HEK293 (cell line): ENCODE results near the gene KLHL25.
"Not testable (repeated sequence)": the region's sequence is repeated elsewhere in the genome, so short reads cannot be mapped to it uniquely, and the experiment has no call there.

Experiments
- CTCF ChIA-PET: fragments of 350-600 bp; formaldehyde crosslinking; extraction: SDS; loops from one replicate; lab custom pipeline; 2021; ENCODE audit warnings: antibody characterized with exemption; lab: Yijun Ruan, JAX
- POLR2A ChIA-PET: fragments of 300-600 bp; formaldehyde crosslinking; extraction: SDS; loops from one replicate; lab custom pipeline; 2020; ENCODE audit warnings: antibody characterized with exemption, inconsistent platforms; lab: Yijun Ruan, JAX
- H3K27ac ChIP-seq: fragments of 200-500 bp; sonication (Bioruptor generic); 2 replicates; pipeline ENCODE4 v1.5.1; 2014; ENCODE audit warnings: low read depth, low read length, control low read depth, inconsistent platforms; ENCODE audit errors: extremely low read depth
- H3K36me3 ChIP-seq, 2 experiments: fragments of 200-500 bp in 1 of 2; sonication (Bioruptor generic) in 1 of 2; 1 replicate in 1 of 2; 2 replicates in 1 of 2; pipeline ENCODE4 v1.5.1; 2014 to 2017; ENCODE audit warnings: inconsistent platforms in 2 of 2, low read length in 2 of 2; ENCODE audit not compliant: control insufficient read depth in 2 of 2, insufficient read depth in 1 of 2
- H3K4me1 ChIP-seq: fragments of 200-500 bp; sonication (Bioruptor generic); 2 replicates; pipeline ENCODE4 v1.5.1; 2014; ENCODE audit warnings: mild to moderate bottlenecking, low read length, inconsistent platforms; ENCODE audit not compliant: control insufficient read depth, insufficient read depth
- H3K4me3 ChIP-seq: 2 replicates; pipeline ENCODE4 v1.5.1; 2011; ENCODE audit warnings: low read depth, mild to moderate bottlenecking, control low read depth, low read length, moderate library complexity
- H3K9me3 ChIP-seq: fragments of 200-500 bp; sonication (Bioruptor generic); 2 replicates; pipeline ENCODE4 v1.5.1; 2014; ENCODE audit warnings: low read depth, low read length, inconsistent platforms; ENCODE audit not compliant: control insufficient read depth, insufficient read depth
- FEZF1 ChIP-seq: fragments of 450-650 bp; formaldehyde crosslinking; IDR thresholded peaks from 2 replicates; pipeline ENCODE4 v1.5.1; 2016; ENCODE audit warnings: missing biosample characterization, missing genetic modification characterization
- MEIS1 ChIP-seq: sonication (generic); formaldehyde crosslinking; IDR thresholded peaks from 2 replicates; pipeline ENCODE4 v1.8.1; 2022; ENCODE audit warnings: missing genetic modification reagents, mild to moderate bottlenecking, borderline replicate concordance
- ZBTB1 ChIP-seq: fragments of 450-650 bp; formaldehyde crosslinking; IDR thresholded peaks from 2 replicates; pipeline ENCODE4 v1.5.1; 2016; ENCODE audit warnings: missing biosample characterization, missing genetic modification characterization
- ZBTB7A ChIP-seq: fragments of 450-650 bp; formaldehyde crosslinking; IDR thresholded peaks from 2 replicates; pipeline ENCODE4 v1.5.1; 2016; ENCODE audit warnings: low read depth, missing biosample characterization, missing genetic modification characterization
- ZBTB8A ChIP-seq: fragments of 450-650 bp; formaldehyde crosslinking; IDR thresholded peaks from 2 replicates; pipeline ENCODE4 v1.5.1; 2016; ENCODE audit warnings: missing biosample characterization, missing genetic modification characterization
- ZNF248 ChIP-seq: fragments of 450-650 bp; formaldehyde crosslinking; IDR thresholded peaks from 2 replicates; pipeline ENCODE4 v1.5.1; 2017; ENCODE audit warnings: missing biosample characterization, missing genetic modification characterization
- ZNF629 ChIP-seq: fragments of 450-650 bp; formaldehyde crosslinking; IDR thresholded peaks from 2 replicates; pipeline ENCODE4 v1.5.1; 2017; ENCODE audit warnings: missing biosample characterization, missing genetic modification characterization
- ZNF654 ChIP-seq: fragments of 450-650 bp; formaldehyde crosslinking; IDR thresholded peaks from 2 replicates; pipeline ENCODE4 v1.5.1; 2016; ENCODE audit warnings: low read depth, missing biosample characterization, missing genetic modification characterization
- ZNF658 ChIP-seq: fragments of 450-650 bp; formaldehyde crosslinking; IDR thresholded peaks from 2 replicates; pipeline ENCODE4; 2016; ENCODE audit warnings: missing biosample characterization, missing genetic modification characterization
- ZNF660 ChIP-seq: fragments of 450-650 bp; IDR thresholded peaks from 2 replicates; pipeline ENCODE4 v1.5.1; 2018; ENCODE audit warnings: missing biosample characterization, mild to moderate bottlenecking, missing genetic modification characterization
- TF ChIP-seq, protein P1 (sequence below): fragments of 450-650 bp; formaldehyde crosslinking; IDR thresholded peaks from 2 replicates; pipeline ENCODE4 v1.5.1; 2016; ENCODE audit warnings: missing biosample characterization, missing genetic modification characterization
- TF ChIP-seq, protein P2 (sequence below): fragments of 450-650 bp; formaldehyde crosslinking; IDR thresholded peaks from 2 replicates; pipeline ENCODE4 v1.5.1; 2017; ENCODE audit warnings: missing biosample characterization, missing genetic modification characterization
- TF ChIP-seq, protein P3 (sequence below): fragments of 450-650 bp; formaldehyde crosslinking; IDR thresholded peaks from 2 replicates; pipeline ENCODE4 v1.5.1; 2016; ENCODE audit warnings: missing biosample characterization, missing genetic modification characterization
- TF ChIP-seq, protein P4 (sequence below): fragments of 450-650 bp; formaldehyde crosslinking; IDR thresholded peaks from 2 replicates; pipeline ENCODE4 v1.5.1; 2016; ENCODE audit warnings: missing biosample characterization, missing genetic modification characterization

Gene KLHL25

DNA sequence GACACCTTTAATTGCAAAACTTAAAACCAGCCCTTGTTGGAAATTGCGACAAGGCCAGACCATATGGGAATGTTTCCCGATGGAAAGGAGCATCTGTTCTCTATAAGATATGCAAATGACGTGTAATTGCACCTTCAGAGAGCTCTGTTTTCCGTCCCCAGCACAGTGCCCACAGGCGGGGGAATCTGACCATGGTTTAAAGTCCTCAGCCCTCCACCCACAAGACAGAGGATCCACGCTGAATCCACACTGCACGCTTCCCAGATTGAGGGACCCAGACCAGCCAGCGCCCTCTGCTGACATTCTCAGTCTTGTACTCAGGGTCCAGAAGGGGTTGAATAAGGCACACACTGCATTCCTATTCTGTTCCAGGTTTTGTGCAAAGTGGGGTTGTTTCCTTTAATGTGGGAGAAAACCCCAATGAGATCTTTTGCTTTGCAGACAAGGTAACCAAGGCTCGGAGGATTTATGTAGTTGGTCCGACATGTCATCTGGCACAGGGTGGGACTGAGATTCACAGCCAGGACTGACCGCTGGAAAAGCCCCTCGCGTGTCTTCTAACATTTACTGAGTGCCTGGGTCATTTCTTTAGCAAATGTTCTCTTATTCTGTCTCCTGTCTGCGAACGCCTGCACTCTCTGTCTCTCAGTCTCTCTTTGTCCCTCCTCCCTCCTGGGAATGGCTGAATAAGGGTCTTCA is 36.8 kb upstream of the KLHL25 start:
- Histone ChIP-seq H3K36me3 (no peaks in the 10 kb centered on the region), H3K27ac (no peak overlapping the region), H3K4me1 (no peaks in the 10 kb centered on the region), H3K9me3 (no peaks in the 10 kb centered on the region), H3K4me3 (no peak overlapping the region)
- TF ChIP-seq, protein P1, sequence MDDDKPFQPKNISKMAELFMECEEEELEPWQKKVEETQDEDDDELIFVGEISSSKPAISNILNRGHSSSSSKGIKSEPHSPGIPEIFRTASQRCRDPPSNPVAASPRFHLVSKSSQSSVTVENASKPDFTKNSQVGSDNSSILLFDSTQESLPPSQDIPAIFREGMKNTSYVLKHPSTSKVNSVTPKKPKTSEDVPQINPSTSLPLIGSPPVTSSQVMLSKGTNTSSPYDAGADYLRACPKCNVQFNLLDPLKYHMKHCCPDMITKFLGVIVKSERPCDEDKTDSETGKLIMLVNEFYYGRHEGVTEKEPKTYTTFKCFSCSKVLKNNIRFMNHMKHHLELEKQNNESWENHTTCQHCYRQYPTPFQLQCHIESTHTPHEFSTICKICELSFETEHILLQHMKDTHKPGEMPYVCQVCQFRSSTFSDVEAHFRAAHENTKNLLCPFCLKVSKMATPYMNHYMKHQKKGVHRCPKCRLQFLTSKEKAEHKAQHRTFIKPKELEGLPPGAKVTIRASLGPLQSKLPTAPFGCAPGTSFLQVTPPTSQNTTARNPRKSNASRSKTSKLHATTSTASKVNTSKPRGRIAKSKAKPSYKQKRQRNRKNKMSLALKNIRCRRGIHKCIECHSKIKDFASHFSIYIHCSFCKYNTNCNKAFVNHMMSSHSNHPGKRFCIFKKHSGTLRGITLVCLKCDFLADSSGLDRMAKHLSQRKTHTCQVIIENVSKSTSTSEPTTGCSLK (tag by site-specific recombination), result no peak
- TF ChIP-seq, protein P2, sequence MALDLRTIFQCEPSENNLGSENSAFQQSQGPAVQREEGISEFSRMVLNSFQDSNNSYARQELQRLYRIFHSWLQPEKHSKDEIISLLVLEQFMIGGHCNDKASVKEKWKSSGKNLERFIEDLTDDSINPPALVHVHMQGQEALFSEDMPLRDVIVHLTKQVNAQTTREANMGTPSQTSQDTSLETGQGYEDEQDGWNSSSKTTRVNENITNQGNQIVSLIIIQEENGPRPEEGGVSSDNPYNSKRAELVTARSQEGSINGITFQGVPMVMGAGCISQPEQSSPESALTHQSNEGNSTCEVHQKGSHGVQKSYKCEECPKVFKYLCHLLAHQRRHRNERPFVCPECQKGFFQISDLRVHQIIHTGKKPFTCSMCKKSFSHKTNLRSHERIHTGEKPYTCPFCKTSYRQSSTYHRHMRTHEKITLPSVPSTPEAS (tag by site-specific recombination), result no peak
- TF ChIP-seq FEZF1 (tag by site-specific recombination) (no peak), ZBTB7A (tag by site-specific recombination) (no peak), ZNF660 (tag by site-specific recombination) (no peak), ZBTB8A (tag by site-specific recombination) (no peak), ZNF248 (tag by site-specific recombination) (no peak), ZNF658 (tag by site-specific recombination) (no peak), ZNF654 (tag by site-specific recombination) (peak; percentile 58), ZBTB1 (tag by site-specific recombination) (no peak), ZNF629 (tag by site-specific recombination) (no peak), MEIS1 (CRISPR knock-in tag) (no peak)
- TF ChIP-seq, protein P3, sequence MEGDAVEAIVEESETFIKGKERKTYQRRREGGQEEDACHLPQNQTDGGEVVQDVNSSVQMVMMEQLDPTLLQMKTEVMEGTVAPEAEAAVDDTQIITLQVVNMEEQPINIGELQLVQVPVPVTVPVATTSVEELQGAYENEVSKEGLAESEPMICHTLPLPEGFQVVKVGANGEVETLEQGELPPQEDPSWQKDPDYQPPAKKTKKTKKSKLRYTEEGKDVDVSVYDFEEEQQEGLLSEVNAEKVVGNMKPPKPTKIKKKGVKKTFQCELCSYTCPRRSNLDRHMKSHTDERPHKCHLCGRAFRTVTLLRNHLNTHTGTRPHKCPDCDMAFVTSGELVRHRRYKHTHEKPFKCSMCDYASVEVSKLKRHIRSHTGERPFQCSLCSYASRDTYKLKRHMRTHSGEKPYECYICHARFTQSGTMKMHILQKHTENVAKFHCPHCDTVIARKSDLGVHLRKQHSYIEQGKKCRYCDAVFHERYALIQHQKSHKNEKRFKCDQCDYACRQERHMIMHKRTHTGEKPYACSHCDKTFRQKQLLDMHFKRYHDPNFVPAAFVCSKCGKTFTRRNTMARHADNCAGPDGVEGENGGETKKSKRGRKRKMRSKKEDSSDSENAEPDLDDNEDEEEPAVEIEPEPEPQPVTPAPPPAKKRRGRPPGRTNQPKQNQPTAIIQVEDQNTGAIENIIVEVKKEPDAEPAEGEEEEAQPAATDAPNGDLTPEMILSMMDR (tag by site-specific recombination), result peak; percentile 59
- TF ChIP-seq, protein P4, sequence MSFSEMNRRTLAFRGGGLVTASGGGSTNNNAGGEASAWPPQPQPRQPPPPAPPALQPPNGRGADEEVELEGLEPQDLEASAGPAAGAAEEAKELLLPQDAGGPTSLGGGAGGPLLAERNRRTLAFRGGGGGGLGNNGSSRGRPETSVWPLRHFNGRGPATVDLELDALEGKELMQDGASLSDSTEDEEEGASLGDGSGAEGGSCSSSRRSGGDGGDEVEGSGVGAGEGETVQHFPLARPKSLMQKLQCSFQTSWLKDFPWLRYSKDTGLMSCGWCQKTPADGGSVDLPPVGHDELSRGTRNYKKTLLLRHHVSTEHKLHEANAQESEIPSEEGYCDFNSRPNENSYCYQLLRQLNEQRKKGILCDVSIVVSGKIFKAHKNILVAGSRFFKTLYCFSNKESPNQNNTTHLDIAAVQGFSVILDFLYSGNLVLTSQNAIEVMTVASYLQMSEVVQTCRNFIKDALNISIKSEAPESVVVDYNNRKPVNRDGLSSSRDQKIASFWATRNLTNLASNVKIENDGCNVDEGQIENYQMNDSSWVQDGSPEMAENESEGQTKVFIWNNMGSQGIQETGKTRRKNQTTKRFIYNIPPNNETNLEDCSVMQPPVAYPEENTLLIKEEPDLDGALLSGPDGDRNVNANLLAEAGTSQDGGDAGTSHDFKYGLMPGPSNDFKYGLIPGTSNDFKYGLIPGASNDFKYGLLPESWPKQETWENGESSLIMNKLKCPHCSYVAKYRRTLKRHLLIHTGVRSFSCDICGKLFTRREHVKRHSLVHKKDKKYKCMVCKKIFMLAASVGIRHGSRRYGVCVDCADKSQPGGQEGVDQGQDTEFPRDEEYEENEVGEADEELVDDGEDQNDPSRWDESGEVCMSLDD (tag by site-specific recombination), result no peak
- ChIA-PET POLR2A (no interaction called here), CTCF (interaction anchor here (0.6 to 2.5 kb wide), 38 partner anchors 8 to 762 kb away, joined by 3 to 17 read pairs (median 4); partner anchors contain the start of gene KLHL25)

DNA sequence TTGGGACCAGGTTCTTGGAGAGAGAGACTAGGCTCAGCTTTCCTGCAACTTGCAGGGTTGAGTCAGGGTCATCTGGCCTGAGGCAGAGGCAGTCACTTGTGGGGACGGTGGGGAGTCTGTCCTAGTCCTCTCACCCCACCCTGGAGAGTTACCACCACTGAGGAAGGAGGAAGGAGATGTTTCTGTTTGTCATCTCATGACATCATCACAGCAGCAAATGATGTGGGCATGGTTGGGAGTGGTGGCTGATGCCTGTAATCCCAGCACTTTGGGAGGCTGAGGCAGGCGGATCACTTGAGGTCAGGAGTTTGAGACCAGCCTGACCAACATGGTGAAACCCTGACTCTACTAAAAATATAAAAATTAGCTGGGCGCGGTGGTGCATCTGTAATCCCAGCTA is 35.0 kb upstream of the KLHL25 start:
- H3K36me3 ChIP-seq, H3K27ac ChIP-seq, H3K4me3 ChIP-seq, H3K4me1 ChIP-seq, H3K9me3 ChIP-seq, POLR2A ChIA-PET: not testable (repeated sequence)
- CTCF ChIA-PET, result interaction anchor here (0.6 to 2.2 kb wide), 7 partner anchors 9 to 100 kb away, joined by 3 to 12 read pairs (median 4); no protein-coding TSS in a partner anchor
